K562 (cell line): ENCODE data around the gene FARP1. TPM values are rescaled to one million over a fixed set of nuclear protein-coding genes. Genes with fewer than 3 reads are reported as not detected.

Experiments used
- ATAC-seq: fragments of 200-7000 bp; cut with Tn5 transposase; 3 replicates; pipeline ENCODE4 v1.9.1; 2020; ENCODE audit warnings: moderate library complexity
- BruUV-seq: library from RNA; stranded (reverse); fragments of 400-500 nt; replicated peaks from 2 replicates; lab custom pipeline; 2021; lab: Mats Ljungman, UMichigan
- CTCF ChIA-PET: fragments of 300-600 bp; formaldehyde crosslinking; extraction: SDS; loops from one replicate; lab custom pipeline; 2021; ENCODE audit warnings: low intra/inter-chr PET ratio; lab: Yijun Ruan, JAX
- POLR2A ChIA-PET: fragments of 300-600, 350-650 bp; sonication (Branson Sonifier 250); formaldehyde crosslinking; extraction: SDS; loops from one replicate; lab custom pipeline; 2021; ENCODE audit warnings: antibody characterized with exemption, inconsistent platforms; lab: Yijun Ruan, JAX
- DNase-seq, 4 experiments: peaks; one replicate each; pipeline versions ENCODE4 v3.0.0 to v3.0.0-alpha.2; 2011 to 2018; ENCODE audit warnings: low spot score in 3 of 4, mixed read lengths in 3 of 4; ENCODE audit errors: extremely low read depth in 1 of 4
- FAIRE-seq: peaks from 2 replicates; lab custom pipeline; 2011; peaks lifted over from hg19 to GRCh38; lab: Jason Lieb, UNC
- H2AFZ ChIP-seq: 2 replicates; pipeline ENCODE4 v1.6.0; 2011; ENCODE audit warnings: low read depth, low read length, control low read depth, inconsistent platforms
- H3K27ac ChIP-seq: fragments of 200-600 bp; 3 replicates; pipeline ENCODE4 v1.8.0; 2011; ENCODE audit warnings: low read depth, mild to moderate bottlenecking, control low read depth, inconsistent platforms, low read length, moderate library complexity, mixed read lengths; ENCODE audit errors: extremely low read depth
- H3K27me3 ChIP-seq, 2 experiments: fragments of 300-600 bp in 1 of 2; 2 replicates in 1 of 2; 3 replicates in 1 of 2; pipeline versions ENCODE4 v1.6.0 to v1.8.0; 2011; ENCODE audit warnings: inconsistent platforms in 2 of 2, low read length in 2 of 2, mild to moderate bottlenecking in 1 of 2, mixed read lengths in 1 of 2, moderate library complexity in 1 of 2; ENCODE audit not compliant: control insufficient read depth in 2 of 2, insufficient read depth in 2 of 2
- H3K36me3 ChIP-seq: fragments of 300-600 bp; 3 replicates; pipeline ENCODE4 v1.8.0; 2011; ENCODE audit warnings: mild to moderate bottlenecking, low read length, inconsistent platforms; ENCODE audit not compliant: control insufficient read depth, insufficient read depth
- H3K4me1 ChIP-seq, 2 experiments: fragments of 200-600 bp in 1 of 2; replicated peaks in 1 of 2; 2 replicates in 1 of 2; 3 replicates in 1 of 2; pipeline versions ENCODE4 v1.5.1 to v1.8.0; 2011; ENCODE audit warnings: inconsistent platforms in 2 of 2, low read length in 2 of 2, mild to moderate bottlenecking in 1 of 2, mixed read lengths in 1 of 2, moderate library complexity in 1 of 2; ENCODE audit not compliant: control insufficient read depth in 2 of 2, insufficient read depth in 2 of 2
- H3K4me2 ChIP-seq: 2 replicates; pipeline ENCODE4 v1.6.1; 2011; ENCODE audit warnings: low read length, control low read depth, inconsistent platforms, mixed read lengths; ENCODE audit not compliant: insufficient read depth
- H3K4me3 ChIP-seq: fragments of 200-600 bp; sonication (generic), shearing (Covaris generic); 2 replicates; pipeline ENCODE4 v1.5.1; 2016; ENCODE audit warnings: control low read depth, inconsistent platforms
- H3K79me2 ChIP-seq: fragments of 200-600 bp; 3 replicates; pipeline ENCODE4 v1.8.0; 2011; ENCODE audit warnings: low read length, inconsistent platforms; ENCODE audit not compliant: control insufficient read depth, insufficient read depth
- H3K9ac ChIP-seq, 2 experiments: 2 replicates each; pipeline versions ENCODE4 v1.6.0 to v1.6.1; 2011; ENCODE audit warnings: low read depth in 2 of 2, low read length in 2 of 2, control low read depth in 1 of 2, inconsistent platforms in 1 of 2, mild to moderate bottlenecking in 1 of 2, mixed read lengths in 1 of 2; ENCODE audit not compliant: insufficient read depth in 1 of 2
- H3K9me1 ChIP-seq: one replicate; pipeline ENCODE4 v1.6.0; 2011; ENCODE audit warnings: inconsistent platforms, mild to moderate bottlenecking, low read length, moderate library complexity; ENCODE audit not compliant: control insufficient read depth, insufficient read depth
- H3K9me3 ChIP-seq: replicated peaks from 2 replicates; pipeline ENCODE4 v1.5.1; 2011; ENCODE audit warnings: low read depth, low read length, inconsistent platforms; ENCODE audit not compliant: control insufficient read depth, insufficient read depth
- H4K20me1 ChIP-seq: replicated peaks from 2 replicates; pipeline ENCODE4 v1.6.1; 2011; ENCODE audit warnings: low read length, inconsistent platforms, mixed read lengths; ENCODE audit not compliant: control insufficient read depth, insufficient read depth
- RFX7 ChIP-seq: fragments of 250-450 bp; sonication (Bioruptor Pico); IDR thresholded peaks from 2 replicates; pipeline ENCODE4 v1.5.1; 2021; ENCODE audit warnings: mild to moderate bottlenecking
- TRIM28 ChIP-seq: fragments of 450-650 bp; IDR thresholded peaks from 2 replicates; pipeline ENCODE4 v1.6.1; 2017
- ZNF57 ChIP-seq: fragments of 450-650 bp; formaldehyde crosslinking; IDR thresholded peaks from 2 replicates; pipeline ENCODE4 v1.4.0; 2020; ENCODE audit warnings: mild to moderate bottlenecking, moderate library complexity
- WGBS: fragments of 100-300 bp; shearing (Covaris generic); methylation state at CpG from one replicate; pipeline ENCODE4 v1.1.6; 2016; ENCODE audit warnings: low coverage, mixed read lengths; ENCODE audit not compliant: insufficient coverage; ENCODE audit errors: missing lambda C conversion rate; 5-methylcytosine and 5-hydroxymethylcytosine counted together
- in situ Hi-C: fragments of 300-500 bp; cut with MboI; formaldehyde crosslinking; loops from 4 replicates; pipeline ENCODE4 v1.15.0; 2018; ENCODE audit warnings: inconsistent platforms, mixed read lengths
- intact Hi-C: fragments of 100-400 bp; cut with micrococcal nuclease; formaldehyde crosslinking; loops from 2 replicates; pipeline ENCODE4 v1.14.2; 2022
- polyA plus RNA-seq, 8 experiments: library from polyadenylated mRNA; depleted of rRNA in 4 of 8; stranded (reverse) in 5 of 8; unstranded in 3 of 8; fragments of >200 nt; fragmentation: Nextera tagmentation in 2 of 8; fragmentation: Illumina TruSeq in 1 of 8; extraction: Ambion mirVana in 2 of 8; extraction: Trizol in 1 of 8; gene quantifications; 2 replicates each; pipeline versions ENCODE4 v1.2.1 to v1.2.3, GENCODE V29; 2011 to 2014; ENCODE audit warnings: inconsistent platforms in 1 of 8, missing spikeins in 1 of 8
- total RNA-seq, 7 experiments: library from RNA; depleted of rRNA in 6 of 7; stranded (reverse); fragments of >200 nt in 6 of 7; fragmentation: Illumina TruSeq in 2 of 7; extraction: Trizol in 2 of 7; gene quantifications; 2 replicates each; pipeline versions ENCODE4 v1.2.1 to v1.2.3, GENCODE V29; 2011 to 2021; ENCODE audit warnings: low replicate concordance in 1 of 7
- TF ChIP-seq, protein P1 (sequence below): fragments of 450-650 bp; IDR thresholded peaks from 2 replicates; pipeline ENCODE4 v1.6.1; 2017; ENCODE audit warnings: antibody characterized with exemption, mild to moderate bottlenecking

FARP1 gene
- total and polyA plus RNA-seq, 9 of the 15 experiments (the other 6 are each of a cell fraction or from before 2014, with no cell fraction given): 0.03 to 0.29 (median 0.05) TPM; not detected in 3

DNA sequence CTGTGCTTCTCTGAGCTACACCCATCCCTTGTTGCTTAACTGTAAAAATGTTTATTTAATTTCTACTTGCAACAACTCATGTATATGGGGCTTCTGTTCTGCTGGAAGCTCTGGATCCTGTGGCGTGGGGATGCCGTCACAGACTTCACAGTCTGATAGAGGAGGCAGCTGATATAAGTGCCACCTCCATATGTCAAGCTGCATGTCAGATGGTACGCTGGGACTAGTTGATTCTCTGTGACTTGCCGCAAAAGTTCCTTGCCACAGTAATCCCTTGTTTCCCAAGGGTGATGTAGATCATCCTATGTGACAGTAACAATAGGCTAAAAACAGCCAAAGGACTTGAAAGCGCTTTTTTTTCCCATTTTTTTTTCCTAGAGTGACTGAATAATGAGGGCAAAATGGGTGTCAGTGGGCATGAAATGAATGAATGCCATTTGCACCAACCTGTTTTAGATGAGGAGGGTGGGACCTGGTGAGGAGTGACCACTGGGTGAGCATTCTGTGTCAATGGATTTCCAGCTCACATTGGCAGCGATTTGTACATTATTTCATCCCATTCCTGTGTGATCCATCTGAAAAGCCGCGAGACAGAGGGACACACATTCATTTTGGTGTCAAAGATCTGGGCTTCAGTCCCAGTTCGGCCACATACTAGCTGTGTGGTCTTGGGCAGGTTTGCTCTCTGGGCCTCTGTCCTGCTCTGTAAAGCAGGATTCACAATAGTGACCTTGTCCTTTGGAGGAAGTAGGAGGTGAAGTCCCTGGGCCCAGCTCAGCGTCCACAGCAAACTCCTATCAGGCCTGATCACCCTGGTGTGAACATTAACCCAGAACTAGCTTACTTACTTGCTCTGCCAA, 123.0 kb downstream of the FARP1 start:
- H4K20me1 ChIP-seq: no peaks in the 10 kb centered on the region
- H3K79me2 ChIP-seq: no peaks in the 10 kb centered on the region
- no peaks in the 10 kb centered on the region for H3K4me1 ChIP-seq
- H3K9ac ChIP-seq: no peak overlapping the region
- in situ Hi-C loops: no loop called here
- no peak for DNase-seq
- WGBS: 2% methylated on average over 9 of the region's 10 CpGs
- no peaks in the 10 kb centered on the region for H3K9me3 ChIP-seq
- intact Hi-C loops: no loop called here
- CTCF ChIA-PET: no interaction called here
- peaks cover 0 to 32% of the 10 kb centered on the region in 2 experiments; a peak in 4 of 5 replicates for H3K27me3 ChIP-seq
- BruUV-seq: no TSS peak
- H2AFZ ChIP-seq: no peak overlapping the region
- FAIRE-seq: no peak
- no peak for ATAC-seq
- no peak overlapping the region for H3K27ac ChIP-seq
- H3K4me3 ChIP-seq: no peak overlapping the region
- no peak overlapping the region for H3K4me2 ChIP-seq
- POLR2A ChIA-PET: interaction anchor here (0.6 kb wide), 2 partner anchors 83 to 686 kb away, joined by 3 read pairs; no protein-coding TSS in a partner anchor
- no peaks in the 10 kb centered on the region for H3K36me3 ChIP-seq
- no peak for TF ChIP-seq ZNF57 (CRISPR knock-in tag)
- TF ChIP-seq TRIM28: no peak
- TF ChIP-seq RFX7: no peak
- TF ChIP-seq, protein P1, sequence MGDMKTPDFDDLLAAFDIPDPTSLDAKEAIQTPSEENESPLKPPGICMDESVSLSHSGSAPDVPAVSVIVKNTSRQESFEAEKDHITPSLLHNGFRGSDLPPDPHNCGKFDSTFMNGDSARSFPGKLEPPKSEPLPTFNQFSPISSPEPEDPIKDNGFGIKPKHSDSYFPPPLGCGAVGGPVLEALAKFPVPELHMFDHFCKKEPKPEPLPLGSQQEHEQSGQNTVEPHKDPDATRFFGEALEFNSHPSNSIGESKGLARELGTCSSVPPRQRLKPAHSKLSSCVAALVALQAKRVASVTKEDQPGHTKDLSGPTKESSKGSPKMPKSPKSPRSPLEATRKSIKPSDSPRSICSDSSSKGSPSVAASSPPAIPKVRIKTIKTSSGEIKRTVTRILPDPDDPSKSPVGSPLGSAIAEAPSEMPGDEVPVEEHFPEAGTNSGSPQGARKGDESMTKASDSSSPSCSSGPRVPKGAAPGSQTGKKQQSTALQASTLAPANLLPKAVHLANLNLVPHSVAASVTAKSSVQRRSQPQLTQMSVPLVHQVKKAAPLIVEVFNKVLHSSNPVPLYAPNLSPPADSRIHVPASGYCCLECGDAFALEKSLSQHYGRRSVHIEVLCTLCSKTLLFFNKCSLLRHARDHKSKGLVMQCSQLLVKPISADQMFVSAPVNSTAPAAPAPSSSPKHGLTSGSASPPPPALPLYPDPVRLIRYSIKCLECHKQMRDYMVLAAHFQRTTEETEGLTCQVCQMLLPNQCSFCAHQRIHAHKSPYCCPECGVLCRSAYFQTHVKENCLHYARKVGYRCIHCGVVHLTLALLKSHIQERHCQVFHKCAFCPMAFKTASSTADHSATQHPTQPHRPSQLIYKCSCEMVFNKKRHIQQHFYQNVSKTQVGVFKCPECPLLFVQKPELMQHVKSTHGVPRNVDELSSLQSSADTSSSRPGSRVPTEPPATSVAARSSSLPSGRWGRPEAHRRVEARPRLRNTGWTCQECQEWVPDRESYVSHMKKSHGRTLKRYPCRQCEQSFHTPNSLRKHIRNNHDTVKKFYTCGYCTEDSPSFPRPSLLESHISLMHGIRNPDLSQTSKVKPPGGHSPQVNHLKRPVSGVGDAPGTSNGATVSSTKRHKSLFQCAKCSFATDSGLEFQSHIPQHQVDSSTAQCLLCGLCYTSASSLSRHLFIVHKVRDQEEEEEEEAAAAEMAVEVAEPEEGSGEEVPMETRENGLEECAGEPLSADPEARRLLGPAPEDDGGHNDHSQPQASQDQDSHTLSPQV: no peak
- H3K9me1 ChIP-seq: no peaks in the 10 kb centered on the region
